Measurements from ENCODE around the gene KLHL40.

Gene KLHL40

DNA sequence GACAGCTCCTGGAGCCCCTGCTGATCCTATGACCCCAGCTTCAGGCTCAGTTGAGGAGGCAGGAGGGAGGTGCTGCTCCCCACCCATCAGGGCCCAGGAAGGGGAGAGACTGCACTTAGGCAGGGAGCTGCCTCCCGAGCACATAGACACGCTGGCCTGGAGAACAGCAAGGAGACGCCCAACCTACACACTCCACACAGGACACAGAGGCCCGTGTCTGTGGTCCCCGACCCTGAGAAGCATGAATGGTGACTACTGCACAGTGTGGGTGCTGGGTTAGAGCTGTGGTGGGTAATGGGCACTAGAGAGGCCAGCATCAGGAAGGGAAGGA is 18.3 kb downstream of the KLHL40 start:
- in situ Hi-C loops (cut with MboI; ENCODE audit: low sequenced_read_pairs, unreplicated experiment) = no loop called here
- no peak for DNase-seq (ENCODE audit: low spot score)
- TF ChIP-seq, protein P1, sequence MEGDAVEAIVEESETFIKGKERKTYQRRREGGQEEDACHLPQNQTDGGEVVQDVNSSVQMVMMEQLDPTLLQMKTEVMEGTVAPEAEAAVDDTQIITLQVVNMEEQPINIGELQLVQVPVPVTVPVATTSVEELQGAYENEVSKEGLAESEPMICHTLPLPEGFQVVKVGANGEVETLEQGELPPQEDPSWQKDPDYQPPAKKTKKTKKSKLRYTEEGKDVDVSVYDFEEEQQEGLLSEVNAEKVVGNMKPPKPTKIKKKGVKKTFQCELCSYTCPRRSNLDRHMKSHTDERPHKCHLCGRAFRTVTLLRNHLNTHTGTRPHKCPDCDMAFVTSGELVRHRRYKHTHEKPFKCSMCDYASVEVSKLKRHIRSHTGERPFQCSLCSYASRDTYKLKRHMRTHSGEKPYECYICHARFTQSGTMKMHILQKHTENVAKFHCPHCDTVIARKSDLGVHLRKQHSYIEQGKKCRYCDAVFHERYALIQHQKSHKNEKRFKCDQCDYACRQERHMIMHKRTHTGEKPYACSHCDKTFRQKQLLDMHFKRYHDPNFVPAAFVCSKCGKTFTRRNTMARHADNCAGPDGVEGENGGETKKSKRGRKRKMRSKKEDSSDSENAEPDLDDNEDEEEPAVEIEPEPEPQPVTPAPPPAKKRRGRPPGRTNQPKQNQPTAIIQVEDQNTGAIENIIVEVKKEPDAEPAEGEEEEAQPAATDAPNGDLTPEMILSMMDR (IDR thresholded peaks at IDR 0.05; ENCODE audit: borderline replicate concordance, control extremely low read depth, extremely low read depth, insufficient read depth, missing control alignments) = no peak

DNA sequence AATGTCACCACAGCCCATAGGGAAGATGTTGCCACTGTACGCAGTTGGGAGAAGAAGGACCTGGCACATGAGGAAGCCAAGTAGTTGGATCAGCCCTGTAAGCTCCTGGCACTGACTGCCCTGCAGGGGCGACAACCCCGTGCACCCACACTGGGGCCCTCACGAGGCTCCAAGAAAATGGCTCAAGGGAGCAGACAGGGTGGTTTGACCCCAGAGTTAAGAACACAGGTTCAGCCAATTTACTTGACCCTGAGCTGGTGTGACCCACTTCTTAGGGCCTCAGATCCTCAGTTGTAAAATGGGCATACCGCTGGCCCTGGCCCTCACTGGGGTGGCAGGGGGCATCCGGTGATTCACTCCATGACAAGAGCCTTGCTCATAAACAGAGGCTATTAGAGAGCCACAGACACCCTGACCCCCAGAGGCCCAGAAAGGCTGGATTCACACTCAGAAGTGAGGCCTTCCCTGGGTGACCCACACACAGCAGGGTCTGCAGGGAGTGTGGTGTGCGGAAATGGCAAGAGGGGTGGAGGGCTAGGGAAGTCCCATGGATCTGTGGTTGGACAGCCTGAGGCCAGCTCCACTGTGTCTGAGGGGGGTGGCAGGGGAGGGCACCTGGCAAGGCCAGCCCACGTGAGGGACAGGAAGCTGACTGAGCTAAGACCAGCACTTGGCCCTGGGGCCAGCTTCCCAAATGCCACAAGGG is 19.0 kb downstream of the KLHL40 start:
- DNase-seq (ENCODE audit: low spot score) = peak; percentile 24
- TF ChIP-seq, protein P1 (IDR thresholded peaks at IDR 0.05; ENCODE audit: borderline replicate concordance, control extremely low read depth, extremely low read depth, insufficient read depth, missing control alignments) = no peak
- in situ Hi-C loops (cut with MboI; ENCODE audit: low sequenced_read_pairs, unreplicated experiment) = no loop called here

DNA sequence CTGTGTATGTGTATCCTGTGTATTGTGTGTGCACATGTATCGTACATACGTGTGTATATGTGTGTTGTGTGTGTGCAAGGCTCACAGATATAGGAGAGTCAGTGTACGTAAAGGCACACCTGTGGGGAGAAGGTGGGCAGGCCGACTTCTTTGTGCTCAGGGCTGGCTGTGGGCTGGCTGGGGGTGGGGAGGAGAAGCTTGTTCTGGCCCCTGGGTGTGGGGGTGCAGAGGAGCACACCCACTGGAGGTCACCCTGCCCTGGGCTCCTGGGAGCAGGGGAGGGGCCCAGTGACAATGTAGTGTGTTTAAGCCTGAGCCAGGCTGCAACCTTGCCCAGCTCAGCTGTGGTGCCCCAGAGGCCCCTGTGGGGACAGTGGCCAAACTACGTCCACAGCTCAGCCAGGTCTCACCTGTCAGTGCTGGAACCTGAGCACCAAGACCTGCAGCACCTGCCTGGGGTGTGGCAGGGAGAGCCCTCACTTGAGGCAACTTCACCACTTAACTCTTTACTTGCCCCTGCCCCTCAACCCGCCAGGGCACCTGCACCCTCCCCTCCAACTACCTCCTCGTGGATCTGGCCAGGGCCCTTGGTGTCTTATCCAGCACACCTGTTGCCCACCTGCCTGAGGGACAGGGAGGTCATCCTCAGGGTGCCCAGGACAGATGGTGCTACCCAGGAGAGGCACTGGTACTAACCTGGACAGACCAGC is 19.9 kb downstream of the KLHL40 start:
- in situ Hi-C loops (cut with MboI; ENCODE audit: low sequenced_read_pairs, unreplicated experiment) = no loop called here
- DNase-seq (ENCODE audit: low spot score) = peak; percentile 21
- TF ChIP-seq, protein P1 (IDR thresholded peaks at IDR 0.05; ENCODE audit: borderline replicate concordance, control extremely low read depth, extremely low read depth, insufficient read depth, missing control alignments) = no peak

DNA sequence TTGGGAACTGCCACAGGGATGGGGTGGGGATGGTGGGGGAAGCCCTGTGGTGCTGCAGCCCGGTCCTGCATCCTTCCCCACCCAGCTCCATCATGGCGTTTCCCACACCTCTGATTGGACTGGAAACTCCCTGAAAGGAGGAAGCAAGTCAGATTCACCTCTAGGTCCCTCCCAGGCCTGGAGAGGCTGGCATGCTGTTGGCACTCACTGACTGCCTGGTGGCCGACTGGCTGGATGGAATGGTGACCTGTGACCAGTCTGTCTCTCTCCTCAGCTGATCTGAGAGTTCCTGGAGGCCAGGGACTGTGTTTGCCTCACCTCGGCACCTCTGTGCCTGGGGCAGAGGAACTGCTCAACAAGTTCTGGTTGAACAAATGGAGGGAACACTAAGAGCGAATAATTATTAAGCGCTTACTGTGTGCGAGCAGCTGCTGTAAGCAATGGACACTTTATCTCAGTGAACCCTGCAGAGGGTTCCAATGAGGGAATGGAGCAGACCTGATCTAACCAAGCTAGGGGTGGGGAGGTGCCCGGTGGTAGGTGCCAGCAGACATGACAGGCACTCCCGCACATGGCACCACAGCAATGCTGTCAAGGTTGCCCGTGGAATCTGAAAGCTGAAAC is 20.7 kb downstream of the KLHL40 start:
- no peak for DNase-seq (ENCODE audit: low spot score)
- in situ Hi-C loops (cut with MboI; ENCODE audit: low sequenced_read_pairs, unreplicated experiment) = no loop called here
- TF ChIP-seq, protein P1 (IDR thresholded peaks at IDR 0.05; ENCODE audit: borderline replicate concordance, control extremely low read depth, extremely low read depth, insufficient read depth, missing control alignments) = no peak

DNA sequence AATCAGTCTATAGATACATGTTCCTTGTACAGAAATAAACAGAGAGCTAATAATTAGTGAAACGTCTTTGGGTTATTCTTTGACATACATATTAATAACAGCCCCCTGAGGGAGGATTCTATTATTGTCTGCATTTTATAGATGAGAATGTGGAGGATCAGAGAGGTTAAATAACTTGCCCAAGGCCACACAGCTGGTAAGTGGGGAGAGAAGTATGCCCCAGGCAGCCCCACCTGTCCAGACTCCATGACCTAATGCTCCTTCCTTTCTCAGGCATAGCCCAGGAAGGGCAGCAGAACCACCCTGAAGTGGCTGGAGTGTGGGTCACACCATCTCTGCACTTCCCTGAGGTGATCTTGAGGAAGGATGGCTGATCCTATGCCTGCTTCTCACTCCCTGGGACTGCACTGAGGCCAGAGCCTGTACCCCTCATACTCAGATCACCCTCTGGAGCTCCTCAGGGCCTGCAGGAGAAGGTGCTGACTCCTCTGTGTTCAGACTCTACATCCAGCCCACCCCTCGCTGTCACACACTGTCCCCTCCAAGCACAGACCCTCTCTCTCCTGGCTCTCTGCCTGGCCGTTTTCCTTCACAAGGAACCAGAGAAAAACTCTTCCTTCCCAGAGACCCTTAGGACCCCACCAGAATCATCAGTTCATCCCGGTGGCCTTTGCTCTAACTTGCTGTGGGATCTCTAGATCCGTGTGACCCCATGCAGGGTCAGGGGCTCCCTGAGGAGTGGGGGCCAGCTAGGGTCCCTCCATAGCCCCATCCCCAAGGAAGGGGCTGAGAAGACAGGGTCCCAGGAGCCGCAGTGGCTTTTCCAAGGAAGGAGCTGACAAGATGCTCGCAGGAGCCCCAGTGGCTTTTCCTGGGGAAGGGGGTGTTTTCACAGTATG is 21.6 kb downstream of the KLHL40 start:
- TF ChIP-seq, protein P1 (IDR thresholded peaks at IDR 0.05; ENCODE audit: borderline replicate concordance, control extremely low read depth, extremely low read depth, insufficient read depth, missing control alignments) = no peak
- in situ Hi-C loops (cut with MboI; ENCODE audit: low sequenced_read_pairs, unreplicated experiment) = no loop called here
- no peak for DNase-seq (ENCODE audit: low spot score)

Measured in GM13976 (cell line).